ENCODE data around the gene TBC1D7. TPM values are rescaled to one million over a fixed set of nuclear protein-coding genes. Genes with fewer than 3 reads are reported as not detected.

The TBC1D7 gene
- total RNA-seq, 1 experiment from 2014 or later, result 152 TPM

DNA sequence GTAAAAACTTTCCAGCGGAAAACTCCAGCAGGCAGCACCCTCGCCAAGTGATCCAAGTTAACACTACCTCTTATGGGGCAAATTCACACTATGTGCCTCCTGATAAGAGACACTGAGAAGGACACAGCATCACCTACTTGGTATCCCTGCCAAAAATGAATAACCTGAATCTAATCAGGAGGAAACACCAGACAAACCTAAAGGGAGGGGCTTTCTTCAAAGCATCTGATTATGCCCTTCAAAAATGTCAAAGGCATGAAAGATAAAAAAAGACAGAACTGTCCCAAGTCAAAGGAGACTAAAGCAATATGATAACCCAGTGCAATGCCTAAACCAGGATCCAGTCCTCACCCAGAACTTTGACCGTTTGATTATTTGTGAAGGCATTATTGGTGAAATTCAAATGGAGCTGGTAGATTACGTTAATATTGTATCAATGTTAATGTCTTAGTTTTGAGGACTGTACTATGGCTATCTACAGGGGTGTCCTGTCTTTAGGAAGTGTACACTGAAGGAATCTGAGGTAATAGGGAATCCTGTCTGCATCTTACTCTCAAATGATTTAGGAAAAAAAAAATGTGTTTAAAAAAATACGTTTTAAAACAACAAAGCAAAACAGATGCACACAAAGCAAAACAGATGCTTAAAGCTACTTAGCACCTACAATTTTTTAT, 8.3 kb downstream of the TBC1D7 start:
- no peak overlapping the region for H3K4me3 ChIP-seq (ENCODE audit: low read depth, low read length)
- CTCF ChIA-PET, result no interaction called here
- POLR2A ChIA-PET, result interaction anchor here (0.7 to 1.2 kb wide), 2 partner anchors 8 to 36 kb away, joined by 3 to 4 read pairs; partner anchors contain the start of gene TBC1D7
- H3K27me3 ChIP-seq (replicated peaks; ENCODE audit: control insufficient read depth, insufficient read depth, low read length), result no peaks in the 10 kb centered on the region
- H3K36me3 ChIP-seq (ENCODE audit: control insufficient read depth, insufficient read depth, low read length), result no peaks in the 10 kb centered on the region; the same call in 1 of the 2 replicates
- Mint-ChIP-seq H3K27me3 (ENCODE audit: insufficient read depth, unreplicated experiment) (no peaks in the 10 kb centered on the region), H3K9me3 (ENCODE audit: unreplicated experiment) (no peaks in the 10 kb centered on the region), H3K36me3 (ENCODE audit: insufficient read depth, unreplicated experiment) (peaks cover 99% of the 10 kb centered on the region), H3K4me1 (ENCODE audit: low read depth, unreplicated experiment) (peaks cover 33% of the 10 kb centered on the region), H3K4me3 (ENCODE audit: unreplicated experiment) (peak overlapping the region; percentile 33), H3K27ac (ENCODE audit: unreplicated experiment) (peak overlapping the region; percentile 73)
- BruUV-seq (replicated peaks), result no TSS peak
- intact Hi-C loops (cut with micrococcal nuclease; ENCODE audit: unreplicated experiment), result no loop called here
- TF ChIP-seq, protein P1, sequence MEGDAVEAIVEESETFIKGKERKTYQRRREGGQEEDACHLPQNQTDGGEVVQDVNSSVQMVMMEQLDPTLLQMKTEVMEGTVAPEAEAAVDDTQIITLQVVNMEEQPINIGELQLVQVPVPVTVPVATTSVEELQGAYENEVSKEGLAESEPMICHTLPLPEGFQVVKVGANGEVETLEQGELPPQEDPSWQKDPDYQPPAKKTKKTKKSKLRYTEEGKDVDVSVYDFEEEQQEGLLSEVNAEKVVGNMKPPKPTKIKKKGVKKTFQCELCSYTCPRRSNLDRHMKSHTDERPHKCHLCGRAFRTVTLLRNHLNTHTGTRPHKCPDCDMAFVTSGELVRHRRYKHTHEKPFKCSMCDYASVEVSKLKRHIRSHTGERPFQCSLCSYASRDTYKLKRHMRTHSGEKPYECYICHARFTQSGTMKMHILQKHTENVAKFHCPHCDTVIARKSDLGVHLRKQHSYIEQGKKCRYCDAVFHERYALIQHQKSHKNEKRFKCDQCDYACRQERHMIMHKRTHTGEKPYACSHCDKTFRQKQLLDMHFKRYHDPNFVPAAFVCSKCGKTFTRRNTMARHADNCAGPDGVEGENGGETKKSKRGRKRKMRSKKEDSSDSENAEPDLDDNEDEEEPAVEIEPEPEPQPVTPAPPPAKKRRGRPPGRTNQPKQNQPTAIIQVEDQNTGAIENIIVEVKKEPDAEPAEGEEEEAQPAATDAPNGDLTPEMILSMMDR (IDR thresholded peaks at IDR 0.05; ENCODE audit: insufficient read depth in 1 of 2, low read depth in 1 of 2, low read length in 1 of 2, severe bottlenecking in 1 of 2, unreplicated experiment in 1 of 2), result no peak
- peaks cover 80% of the 10 kb centered on the region for H3K4me1 ChIP-seq
- H3K9me3 ChIP-seq, result peaks cover 3% of the 10 kb centered on the region; the same call in 1 of the 2 replicates
- DNase-seq, result peak in 1 of 2 experiments; percentile 27

DNA sequence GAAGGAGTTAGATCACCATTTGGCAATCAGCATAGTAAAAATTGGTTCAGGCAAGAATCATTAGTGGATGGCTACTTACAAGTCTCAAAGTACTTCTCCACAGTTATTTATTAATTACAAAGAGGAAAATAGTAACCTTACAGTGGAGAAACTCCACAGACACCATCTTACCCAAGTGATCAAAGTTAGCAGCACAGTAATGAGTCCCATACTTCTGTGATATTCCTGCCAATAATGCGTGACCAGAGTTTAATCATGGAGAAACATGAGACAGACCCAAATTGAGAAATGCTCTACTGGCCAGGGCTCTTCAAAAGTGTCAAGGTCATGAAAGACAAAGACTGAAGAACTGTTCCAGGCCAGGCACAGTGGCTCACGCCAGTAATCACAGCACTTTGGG, 9.5 kb downstream of the TBC1D7 start:
- Mint-ChIP-seq H3K27me3 (ENCODE audit: insufficient read depth, unreplicated experiment) (no peaks in the 10 kb centered on the region), H3K4me3 (ENCODE audit: unreplicated experiment) (peak overlapping the region; percentile 33), H3K9me3 (ENCODE audit: unreplicated experiment) (no peaks in the 10 kb centered on the region), H3K36me3 (ENCODE audit: insufficient read depth, unreplicated experiment) (peaks cover 96% of the 10 kb centered on the region), H3K27ac (ENCODE audit: unreplicated experiment) (peak overlapping the region; percentile 73), H3K4me1 (ENCODE audit: low read depth, unreplicated experiment) (peaks cover 27% of the 10 kb centered on the region)
- ChIA-PET POLR2A (no interaction called here), CTCF (no interaction called here)
- DNase-seq, result no peak
- intact Hi-C loops (cut with micrococcal nuclease; ENCODE audit: unreplicated experiment), result no loop called here
- H3K27me3 ChIP-seq (replicated peaks; ENCODE audit: control insufficient read depth, insufficient read depth, low read length), result no peaks in the 10 kb centered on the region
- no peak overlapping the region for H3K4me3 ChIP-seq (ENCODE audit: low read depth, low read length)
- no TSS peak for BruUV-seq (replicated peaks)
- TF ChIP-seq, protein P1 (IDR thresholded peaks at IDR 0.05; ENCODE audit: insufficient read depth in 1 of 2, low read depth in 1 of 2, low read length in 1 of 2, severe bottlenecking in 1 of 2, unreplicated experiment in 1 of 2), result no peak
- no peaks in the 10 kb centered on the region; the same call in 1 of the 2 replicates for H3K36me3 ChIP-seq (ENCODE audit: control insufficient read depth, insufficient read depth, low read length)
- H3K9me3 ChIP-seq, result peaks cover 3% of the 10 kb centered on the region; the same call in 1 of the 2 replicates
- peaks cover 71% of the 10 kb centered on the region for H3K4me1 ChIP-seq

DNA sequence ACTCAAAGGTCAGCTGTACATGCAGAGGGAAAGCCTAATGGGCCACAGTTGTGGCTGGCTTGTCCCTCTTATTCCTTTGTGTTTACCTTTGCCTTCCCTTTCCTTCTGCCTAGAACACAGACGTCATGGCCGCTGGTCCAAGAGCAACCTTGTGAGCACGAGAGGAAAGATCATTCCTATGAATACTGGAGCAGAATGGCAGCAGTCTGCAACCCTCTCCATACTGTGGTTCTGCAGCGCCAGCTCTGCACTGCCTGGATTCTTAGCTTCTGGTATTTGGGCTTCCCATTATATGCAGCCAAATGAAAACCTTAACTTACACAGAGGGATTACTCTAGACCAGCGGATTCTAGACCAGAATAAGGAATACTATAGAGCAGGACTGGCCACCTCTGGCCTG, 12.4 kb downstream of the TBC1D7 start:
- no peaks in the 10 kb centered on the region; the same call in 1 of the 2 replicates for H3K36me3 ChIP-seq (ENCODE audit: control insufficient read depth, insufficient read depth, low read length)
- Mint-ChIP-seq H3K27me3 (ENCODE audit: insufficient read depth, unreplicated experiment) (no peaks in the 10 kb centered on the region), H3K36me3 (ENCODE audit: insufficient read depth, unreplicated experiment) (peaks cover 96% of the 10 kb centered on the region), H3K4me3 (ENCODE audit: unreplicated experiment) (peak overlapping the region; percentile 5), H3K4me1 (ENCODE audit: low read depth, unreplicated experiment) (peaks cover 21% of the 10 kb centered on the region), H3K27ac (ENCODE audit: unreplicated experiment) (peak overlapping the region; percentile 79), H3K9me3 (ENCODE audit: unreplicated experiment) (no peaks in the 10 kb centered on the region)
- CTCF ChIA-PET, result no interaction called here
- no TSS peak for BruUV-seq (replicated peaks)
- no peaks in the 10 kb centered on the region for H3K27me3 ChIP-seq (replicated peaks; ENCODE audit: control insufficient read depth, insufficient read depth, low read length)
- TF ChIP-seq, protein P1 (IDR thresholded peaks at IDR 0.05; ENCODE audit: insufficient read depth in 1 of 2, low read depth in 1 of 2, low read length in 1 of 2, severe bottlenecking in 1 of 2, unreplicated experiment in 1 of 2), result no peak
- peaks cover 3% of the 10 kb centered on the region; the same call in 1 of the 2 replicates for H3K9me3 ChIP-seq
- H3K4me1 ChIP-seq, result peaks cover 57% of the 10 kb centered on the region
- H3K4me3 ChIP-seq (ENCODE audit: low read depth, low read length), result no peak overlapping the region
- POLR2A ChIA-PET, result no interaction called here
- no peak for DNase-seq
- intact Hi-C loops (cut with micrococcal nuclease; ENCODE audit: unreplicated experiment), result no loop called here

Measured in Caco-2 (cell line).